IMR-90 (cell line): ENCODE data around the gene SSH2.

Experiments
- CEBPB ChIP-seq: IDR thresholded peaks from 2 replicates; pipeline ENCODE4 v1.6.1; 2012; ENCODE audit warnings: low read depth, low read length, improper control_type of control experiment
- CTCF ChIP-seq: conservative IDR thresholded peaks from 2 replicates; pipeline ENCODE4 v1.5.1; 2012; ENCODE audit warnings: mild to moderate bottlenecking, low read depth, low read length, improper control_type of control experiment
- MAZ ChIP-seq: IDR thresholded peaks from 2 replicates; pipeline ENCODE4 v1.6.1; 2012; ENCODE audit warnings: low read depth, mild to moderate bottlenecking, low read length, improper control_type of control experiment, moderate library complexity, borderline replicate concordance
- POLR2A ChIP-seq: IDR thresholded peaks from 2 replicates; pipeline ENCODE4 v1.6.1; 2012; ENCODE audit warnings: mild to moderate bottlenecking, low read depth, low read length
- USF2 ChIP-seq: fragments of 150-350 bp; IDR thresholded peaks from 2 replicates; pipeline ENCODE4 v1.6.1; 2017; ENCODE audit warnings: mild to moderate bottlenecking, antibody characterized with exemption, low read length, low read depth

GRCh38 chr17:29802246-29802645, 127.8 kb downstream of the SSH2 start:
- TF ChIP-seq CTCF (no peak), POLR2A (no peak), MAZ (no peak), USF2 (no peak), CEBPB (no peak)
